Measurements from ENCODE around the gene DTWD1. TPM values are rescaled to one million over a fixed set of nuclear protein-coding genes. Genes with fewer than 3 reads are reported as not detected.
"Not testable (repeated sequence)": the region's sequence is repeated elsewhere in the genome, so short reads cannot be mapped to it uniquely, and the experiment has no call there.

Gene DTWD1
- total RNA-seq, 6 donors from 2014 or later = 4.1 to 32.2 (median 18.7) TPM

DNA sequence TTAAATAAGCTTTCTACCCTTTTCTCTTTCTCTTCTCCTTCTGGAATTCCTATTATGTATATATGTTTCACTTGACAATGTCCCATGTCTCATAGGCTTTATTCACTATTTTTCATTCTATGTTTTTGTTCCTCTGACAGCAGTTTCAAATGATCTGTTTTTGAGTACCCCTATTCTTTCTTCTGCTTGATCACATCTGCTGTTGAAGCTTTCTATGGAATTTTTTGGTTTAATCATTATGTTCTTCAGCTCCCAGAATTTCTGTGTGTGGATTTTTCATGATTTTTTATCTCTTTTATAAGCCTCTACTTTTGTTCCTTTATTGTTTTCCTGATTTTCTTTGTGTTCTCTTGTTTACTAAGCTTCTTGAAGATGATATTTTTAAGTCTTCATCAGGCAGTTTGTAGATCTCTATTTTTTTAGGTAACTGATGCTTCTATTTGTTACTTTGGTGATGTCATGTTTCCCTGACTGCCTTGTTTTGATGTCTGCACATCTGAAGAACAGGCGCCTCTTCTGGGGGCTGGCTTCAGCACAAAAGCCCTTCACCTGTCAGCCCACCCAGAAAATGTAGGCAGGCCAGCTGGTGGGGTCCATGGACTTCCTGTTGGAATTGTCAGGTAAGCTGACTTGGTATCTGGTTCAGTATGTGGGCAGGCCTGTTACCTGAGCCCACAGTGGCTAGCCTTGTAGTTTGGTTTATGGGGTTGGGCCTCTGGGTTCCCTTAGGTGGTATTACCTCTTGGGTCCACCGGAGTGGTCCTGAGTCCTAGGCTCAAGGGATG, 16.0 kb upstream of the DTWD1 start:
- Histone ChIP-seq H3K4me3 (no peak overlapping the region), H3K9me3 (peaks cover 0 to 18% (median 13%) of the 10 kb centered on the region in 4 donors), H3K27me3 (no peaks in the 10 kb centered on the region), H3K27ac (no peak overlapping the region), H3K4me1 (no peaks in the 10 kb centered on the region), H3K36me3 (no peaks in the 10 kb centered on the region)
- no peak for TF ChIP-seq POLR2A (IDR thresholded peaks at IDR 0.05)
- no peak for TF ChIP-seq POLR2AphosphoS5 (IDR thresholded peaks at IDR 0.05)
- TF ChIP-seq, protein P1, sequence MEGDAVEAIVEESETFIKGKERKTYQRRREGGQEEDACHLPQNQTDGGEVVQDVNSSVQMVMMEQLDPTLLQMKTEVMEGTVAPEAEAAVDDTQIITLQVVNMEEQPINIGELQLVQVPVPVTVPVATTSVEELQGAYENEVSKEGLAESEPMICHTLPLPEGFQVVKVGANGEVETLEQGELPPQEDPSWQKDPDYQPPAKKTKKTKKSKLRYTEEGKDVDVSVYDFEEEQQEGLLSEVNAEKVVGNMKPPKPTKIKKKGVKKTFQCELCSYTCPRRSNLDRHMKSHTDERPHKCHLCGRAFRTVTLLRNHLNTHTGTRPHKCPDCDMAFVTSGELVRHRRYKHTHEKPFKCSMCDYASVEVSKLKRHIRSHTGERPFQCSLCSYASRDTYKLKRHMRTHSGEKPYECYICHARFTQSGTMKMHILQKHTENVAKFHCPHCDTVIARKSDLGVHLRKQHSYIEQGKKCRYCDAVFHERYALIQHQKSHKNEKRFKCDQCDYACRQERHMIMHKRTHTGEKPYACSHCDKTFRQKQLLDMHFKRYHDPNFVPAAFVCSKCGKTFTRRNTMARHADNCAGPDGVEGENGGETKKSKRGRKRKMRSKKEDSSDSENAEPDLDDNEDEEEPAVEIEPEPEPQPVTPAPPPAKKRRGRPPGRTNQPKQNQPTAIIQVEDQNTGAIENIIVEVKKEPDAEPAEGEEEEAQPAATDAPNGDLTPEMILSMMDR (IDR thresholded peaks at IDR 0.05) = no peak
- no peak for TF ChIP-seq EP300 (IDR thresholded peaks at IDR 0.05)
- ATAC-seq (ENCODE audit: low FRiP score in 2 of 2) = no peak
- DNase-seq = no peak
- WGBS, 2 donors = 93 to 94% methylated on average over 1 to 2 of the region's 2 CpGs

DNA sequence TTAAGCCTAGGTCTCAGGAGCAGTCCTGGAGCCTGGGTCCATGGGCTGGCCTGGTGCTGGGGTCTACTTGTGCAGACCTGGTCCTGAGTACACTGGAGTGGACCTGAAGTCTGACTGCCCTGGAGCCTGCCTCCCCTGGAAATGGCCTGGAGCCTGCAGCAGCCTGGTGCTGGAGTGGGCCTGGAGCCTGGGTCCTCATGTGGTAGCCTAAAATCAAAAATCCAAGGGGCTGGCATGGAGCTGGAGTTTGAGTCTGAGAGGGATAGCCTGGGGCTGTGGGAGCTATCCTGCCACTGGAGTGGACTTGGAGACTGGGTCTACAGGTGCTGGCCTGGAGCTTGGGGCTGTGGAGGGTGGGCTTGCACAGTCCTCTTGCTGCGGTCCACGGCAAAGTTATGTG, 15.3 kb upstream of the DTWD1 start:
- Histone ChIP-seq H3K4me1 (no peaks in the 10 kb centered on the region), H3K9me3 (peaks cover 0 to 13% (median 7%) of the 10 kb centered on the region in 4 donors), H3K4me3 (no peak overlapping the region), H3K36me3 (no peaks in the 10 kb centered on the region), H3K27ac (no peak overlapping the region), H3K27me3 (no peaks in the 10 kb centered on the region)
- TF ChIP-seq EP300 (IDR thresholded peaks at IDR 0.05) (no peak), POLR2AphosphoS5 (IDR thresholded peaks at IDR 0.05) (no peak), POLR2A (IDR thresholded peaks at IDR 0.05) (no peak)
- TF ChIP-seq, protein P1 (IDR thresholded peaks at IDR 0.05) = no peak
- ATAC-seq (ENCODE audit: low FRiP score in 2 of 2) (no peak), DNase-seq (no peak)
- WGBS, 2 donors = 95 to 100% methylated on average over 2 of the region's 2 CpGs

- Histone ChIP-seq H3K36me3 (no peaks in the 10 kb centered on the region), H3K27me3 (no peaks in the 10 kb centered on the region), H3K4me3 (no peak overlapping the region), H3K27ac (no peak overlapping the region), H3K9me3 (peaks cover 0 to 9% (median 0%) of the 10 kb centered on the region in 4 donors), H3K4me1 (no peaks in the 10 kb centered on the region)
- TF ChIP-seq POLR2AphosphoS5 (IDR thresholded peaks at IDR 0.05) (no peak), POLR2A (IDR thresholded peaks at IDR 0.05) (no peak)
- TF ChIP-seq, protein P1 (IDR thresholded peaks at IDR 0.05) = no peak
- no peak for DNase-seq
- ATAC-seq (ENCODE audit: low FRiP score in 2 of 2) = no peak
Measured at GRCh38 chr15:49606594-49606993, 14.3 kb upstream of the DTWD1 start.

- no peak overlapping the region for H3K4me3 ChIP-seq
- H3K27me3 ChIP-seq = no peaks in the 10 kb centered on the region
- DNase-seq = no peak
- TF ChIP-seq, protein P1 (IDR thresholded peaks at IDR 0.05) = no peak
- TF ChIP-seq EP300 (IDR thresholded peaks at IDR 0.05) (no peak), POLR2A (IDR thresholded peaks at IDR 0.05) (no peak), POLR2AphosphoS5 (IDR thresholded peaks at IDR 0.05) (no peak)
- H3K9me3 ChIP-seq = peaks cover 0 to 12% (median 9%) of the 10 kb centered on the region in 4 donors
- no peak overlapping the region for H3K27ac ChIP-seq
- H3K36me3 ChIP-seq = no peaks in the 10 kb centered on the region
- no peaks in the 10 kb centered on the region for H3K4me1 ChIP-seq
- ATAC-seq (ENCODE audit: low FRiP score in 2 of 2) = no peak
- 84 to 95% methylated on average over 2 of the region's 2 CpGs for WGBS, 2 donors
Measured at GRCh38 chr15:49610157-49610918, 10.5 kb upstream of the DTWD1 start.

GRCh38 chr15:49612240-49612639, 8.6 kb upstream of the DTWD1 start:
- H3K9me3 ChIP-seq = peaks cover 0 to 12% (median 9%) of the 10 kb centered on the region in 4 donors
- not testable (repeated sequence) for H3K36me3 ChIP-seq; DNase-seq; H3K4me1 ChIP-seq; H3K27me3 ChIP-seq; H3K27ac ChIP-seq; ATAC-seq (ENCODE audit: low FRiP score in 2 of 2); H3K4me3 ChIP-seq
- WGBS, 2 donors = 94 to 96% methylated on average over 3 of the region's 3 CpGs
